ENCODE results near the gene SLC25A28.

GRCh38 chr10:99648717-99649116 lies 28.5 kb upstream of the SLC25A28 start:
- no peak for TF ChIP-seq CTCF (conservative IDR thresholded peaks at IDR 0.05; ENCODE audit: low read depth, low read length)
- TF ChIP-seq EZH2 (IDR thresholded peaks at IDR 0.05; ENCODE audit: borderline replicate concordance, low read depth, low read length, poor library complexity, severe bottlenecking) = no peak

Data from A673 (cell line).